K562 (cell line): Measurements from ENCODE around the gene FILIP1L. TPM values are rescaled to one million over a fixed set of nuclear protein-coding genes. Genes with fewer than 3 reads are reported as not detected.
A peak's percentile ranks its signal among the peaks of the same experiment; 100 is the strongest.

ENCODE experiments used
- ATAC-seq: fragments of 200-7000 bp; cut with Tn5 transposase; 3 replicates; pipeline ENCODE4 v1.9.1; 2020; ENCODE audit warnings: moderate library complexity
- BruUV-seq: library from RNA; stranded (reverse); fragments of 400-500 nt; replicated peaks from 2 replicates; lab custom pipeline; 2021; lab: Mats Ljungman, UMichigan
- CTCF ChIA-PET: fragments of 300-600 bp; formaldehyde crosslinking; extraction: SDS; loops from one replicate; lab custom pipeline; 2021; ENCODE audit warnings: low intra/inter-chr PET ratio; lab: Yijun Ruan, JAX
- POLR2A ChIA-PET: fragments of 300-600, 350-650 bp; sonication (Branson Sonifier 250); formaldehyde crosslinking; extraction: SDS; loops from one replicate; lab custom pipeline; 2021; ENCODE audit warnings: antibody characterized with exemption, inconsistent platforms; lab: Yijun Ruan, JAX
- DNase-seq, 4 experiments: peaks; one replicate each; pipeline versions ENCODE4 v3.0.0 to v3.0.0-alpha.2; 2011 to 2018; ENCODE audit warnings: low spot score in 3 of 4, mixed read lengths in 3 of 4; ENCODE audit errors: extremely low read depth in 1 of 4
- FAIRE-seq: peaks from 2 replicates; lab custom pipeline; 2011; peaks lifted over from hg19 to GRCh38; lab: Jason Lieb, UNC
- H2AFZ ChIP-seq: 2 replicates; pipeline ENCODE4 v1.6.0; 2011; ENCODE audit warnings: low read depth, low read length, control low read depth, inconsistent platforms
- H3K27ac ChIP-seq: fragments of 200-600 bp; 3 replicates; pipeline ENCODE4 v1.8.0; 2011; ENCODE audit warnings: low read depth, mild to moderate bottlenecking, control low read depth, inconsistent platforms, low read length, moderate library complexity, mixed read lengths; ENCODE audit errors: extremely low read depth
- H3K27me3 ChIP-seq, 2 experiments: fragments of 300-600 bp in 1 of 2; 2 replicates in 1 of 2; 3 replicates in 1 of 2; pipeline versions ENCODE4 v1.6.0 to v1.8.0; 2011; ENCODE audit warnings: inconsistent platforms in 2 of 2, low read length in 2 of 2, mild to moderate bottlenecking in 1 of 2, mixed read lengths in 1 of 2, moderate library complexity in 1 of 2; ENCODE audit not compliant: control insufficient read depth in 2 of 2, insufficient read depth in 2 of 2
- H3K36me3 ChIP-seq: fragments of 300-600 bp; 3 replicates; pipeline ENCODE4 v1.8.0; 2011; ENCODE audit warnings: mild to moderate bottlenecking, low read length, inconsistent platforms; ENCODE audit not compliant: control insufficient read depth, insufficient read depth
- H3K4me1 ChIP-seq, 2 experiments: fragments of 200-600 bp in 1 of 2; replicated peaks in 1 of 2; 2 replicates in 1 of 2; 3 replicates in 1 of 2; pipeline versions ENCODE4 v1.5.1 to v1.8.0; 2011; ENCODE audit warnings: inconsistent platforms in 2 of 2, low read length in 2 of 2, mild to moderate bottlenecking in 1 of 2, mixed read lengths in 1 of 2, moderate library complexity in 1 of 2; ENCODE audit not compliant: control insufficient read depth in 2 of 2, insufficient read depth in 2 of 2
- H3K4me2 ChIP-seq: 2 replicates; pipeline ENCODE4 v1.6.1; 2011; ENCODE audit warnings: low read length, control low read depth, inconsistent platforms, mixed read lengths; ENCODE audit not compliant: insufficient read depth
- H3K4me3 ChIP-seq: fragments of 200-600 bp; sonication (generic), shearing (Covaris generic); 2 replicates; pipeline ENCODE4 v1.5.1; 2016; ENCODE audit warnings: control low read depth, inconsistent platforms
- H3K79me2 ChIP-seq: fragments of 200-600 bp; 3 replicates; pipeline ENCODE4 v1.8.0; 2011; ENCODE audit warnings: low read length, inconsistent platforms; ENCODE audit not compliant: control insufficient read depth, insufficient read depth
- H3K9ac ChIP-seq, 2 experiments: 2 replicates each; pipeline versions ENCODE4 v1.6.0 to v1.6.1; 2011; ENCODE audit warnings: low read depth in 2 of 2, low read length in 2 of 2, control low read depth in 1 of 2, inconsistent platforms in 1 of 2, mild to moderate bottlenecking in 1 of 2, mixed read lengths in 1 of 2; ENCODE audit not compliant: insufficient read depth in 1 of 2
- H3K9me1 ChIP-seq: one replicate; pipeline ENCODE4 v1.6.0; 2011; ENCODE audit warnings: inconsistent platforms, mild to moderate bottlenecking, low read length, moderate library complexity; ENCODE audit not compliant: control insufficient read depth, insufficient read depth
- H3K9me3 ChIP-seq: replicated peaks from 2 replicates; pipeline ENCODE4 v1.5.1; 2011; ENCODE audit warnings: low read depth, low read length, inconsistent platforms; ENCODE audit not compliant: control insufficient read depth, insufficient read depth
- H4K20me1 ChIP-seq: replicated peaks from 2 replicates; pipeline ENCODE4 v1.6.1; 2011; ENCODE audit warnings: low read length, inconsistent platforms, mixed read lengths; ENCODE audit not compliant: control insufficient read depth, insufficient read depth
- ARID1B ChIP-seq: fragments of 450-650 bp; IDR thresholded peaks from 2 replicates; pipeline ENCODE4 v1.6.1; 2016; ENCODE audit warnings: antibody characterized with exemption, mild to moderate bottlenecking, inconsistent platforms
- CBX1 ChIP-seq: sonication (generic); IDR thresholded peaks from 2 replicates; pipeline ENCODE4 v1.6.1; 2016; ENCODE audit warnings: antibody characterized with exemption, low read depth, mild to moderate bottlenecking
- COPS2 ChIP-seq: fragments of 450-650 bp; conservative IDR thresholded peaks from 2 replicates; pipeline ENCODE4 v1.6.1; 2016; ENCODE audit warnings: mild to moderate bottlenecking, moderate library complexity
- HDAC1 ChIP-seq, 2 experiments: fragments of 450-650 bp; IDR thresholded peaks; 2 replicates each; pipeline ENCODE4 v1.6.1; 2016 to 2017; ENCODE audit warnings: inconsistent platforms in 1 of 2, mild to moderate bottlenecking in 1 of 2, moderate library complexity in 1 of 2
- KDM1A ChIP-seq, 2 experiments: fragments of 450-650 bp; IDR thresholded peaks; 2 replicates each; pipeline ENCODE4 v1.6.1; 2016; ENCODE audit warnings: mild to moderate bottlenecking in 2 of 2
- MEIS2 ChIP-seq: fragments of 450-650 bp; IDR thresholded peaks from 2 replicates; pipeline ENCODE4 v1.6.1; 2014; ENCODE audit warnings: mild to moderate bottlenecking; ENCODE audit not compliant: partially characterized antibody
- MYBL2 ChIP-seq, 2 experiments: fragments of 450-650 bp in 1 of 2; sonication (generic) in 1 of 2; formaldehyde crosslinking in 1 of 2; IDR thresholded peaks; 2 replicates each; pipeline versions ENCODE4 v1.6.1 to v1.8.1; 2017 to 2022; ENCODE audit warnings: borderline replicate concordance in 1 of 2, inconsistent platforms in 1 of 2, low read depth in 1 of 2, mild to moderate bottlenecking in 1 of 2, missing genetic modification reagents in 1 of 2, moderate library complexity in 1 of 2
- NFIX ChIP-seq: fragments of 250-450 bp; sonication (Bioruptor Pico); IDR thresholded peaks from 2 replicates; pipeline ENCODE4 v1.4.0; 2020; ENCODE audit warnings: low read depth, mild to moderate bottlenecking, moderate library complexity
- POLR2A ChIP-seq: fragments of 450-650 bp; conservative IDR thresholded peaks from 2 replicates; pipeline ENCODE4 v1.6.1; 2016
- POLR3A ChIP-seq: IDR thresholded peaks from 2 replicates; pipeline ENCODE4 v1.6.1; 2011; ENCODE audit warnings: borderline replicate concordance, mild to moderate bottlenecking, moderate library complexity; ENCODE audit not compliant: insufficient read length, insufficient read depth; ENCODE audit errors: extremely low read depth
- SMAD2 ChIP-seq: fragments of 150-350 bp; IDR thresholded peaks from 2 replicates; pipeline ENCODE4 v1.6.1; 2014; ENCODE audit warnings: low read depth, mild to moderate bottlenecking, low read length
- SOX6 ChIP-seq: fragments of 450-650 bp; IDR thresholded peaks from 2 replicates; pipeline ENCODE4 v1.6.1; 2014; ENCODE audit warnings: mild to moderate bottlenecking
- SUPT5H ChIP-seq: fragments of 450-650 bp; IDR thresholded peaks from 2 replicates; pipeline ENCODE4 v1.6.1; 2016
- TBP ChIP-seq: optimal IDR thresholded peaks from 2 replicates; pipeline ENCODE3; 2011; ENCODE audit warnings: low read depth, low read length, improper control_type of control experiment
- TEAD1 ChIP-seq, 2 experiments: fragments of 450-650 bp in 1 of 2; sonication (generic) in 1 of 2; formaldehyde crosslinking; IDR thresholded peaks; 2 replicates each; pipeline versions ENCODE4 v1.4.0 to v1.8.0; 2020 to 2022; ENCODE audit warnings: mild to moderate bottlenecking in 2 of 2, missing genetic modification reagents in 1 of 2
- ZC3H8 ChIP-seq: fragments of 450-650 bp; IDR thresholded peaks from 2 replicates; pipeline ENCODE4 v1.6.1; 2017
- ZNF134 ChIP-seq: fragments of 250-450 bp; sonication (Bioruptor Pico); conservative IDR thresholded peaks from 2 replicates; pipeline ENCODE4 v1.4.0; 2020
- ZNF445 ChIP-seq: fragments of 250-450 bp; sonication (Bioruptor Pico); IDR thresholded peaks from 2 replicates; pipeline ENCODE4 v1.4.0; 2020; ENCODE audit warnings: low read depth, mild to moderate bottlenecking, moderate library complexity
- ZSCAN29 ChIP-seq: fragments of 450-650 bp; IDR thresholded peaks from 2 replicates; pipeline ENCODE4 v1.6.1; 2017
- in situ Hi-C: fragments of 300-500 bp; cut with MboI; formaldehyde crosslinking; loops from 4 replicates; pipeline ENCODE4 v1.15.0; 2018; ENCODE audit warnings: inconsistent platforms, mixed read lengths
- intact Hi-C: fragments of 100-400 bp; cut with micrococcal nuclease; formaldehyde crosslinking; loops from 2 replicates; pipeline ENCODE4 v1.14.2; 2022
- polyA plus RNA-seq, 8 experiments: library from polyadenylated mRNA; depleted of rRNA in 4 of 8; stranded (reverse) in 5 of 8; unstranded in 3 of 8; fragments of >200 nt; fragmentation: Nextera tagmentation in 2 of 8; fragmentation: Illumina TruSeq in 1 of 8; extraction: Ambion mirVana in 2 of 8; extraction: Trizol in 1 of 8; gene quantifications; 2 replicates each; pipeline versions ENCODE4 v1.2.1 to v1.2.3, GENCODE V29; 2011 to 2014; ENCODE audit warnings: inconsistent platforms in 1 of 8, missing spikeins in 1 of 8
- total RNA-seq, 7 experiments: library from RNA; depleted of rRNA in 6 of 7; stranded (reverse); fragments of >200 nt in 6 of 7; fragmentation: Illumina TruSeq in 2 of 7; extraction: Trizol in 2 of 7; gene quantifications; 2 replicates each; pipeline versions ENCODE4 v1.2.1 to v1.2.3, GENCODE V29; 2011 to 2021; ENCODE audit warnings: low replicate concordance in 1 of 7
- TF ChIP-seq, protein P1 (sequence below): fragments of 250-450 bp; sonication (Bioruptor Pico); IDR thresholded peaks from 2 replicates; pipeline ENCODE4 v1.5.0; 2021; ENCODE audit warnings: mild to moderate bottlenecking, borderline replicate concordance
- TF ChIP-seq, protein P2 (sequence below): fragments of 250-450 bp; sonication (Bioruptor Pico); IDR thresholded peaks from 2 replicates; pipeline ENCODE4 v1.9.0; 2021; ENCODE audit warnings: mild to moderate bottlenecking
- TF ChIP-seq, protein P3 (sequence below): fragments of 450-650 bp; IDR thresholded peaks from 2 replicates; pipeline ENCODE4 v1.7.0; 2016; ENCODE audit warnings: borderline replicate concordance

Gene FILIP1L
- total and polyA plus RNA-seq, 9 of the 15 experiments (the other 6 are each of a cell fraction or from before 2014, with no cell fraction given): 0.50 to 2.1 (median 1.1) TPM

DNA sequence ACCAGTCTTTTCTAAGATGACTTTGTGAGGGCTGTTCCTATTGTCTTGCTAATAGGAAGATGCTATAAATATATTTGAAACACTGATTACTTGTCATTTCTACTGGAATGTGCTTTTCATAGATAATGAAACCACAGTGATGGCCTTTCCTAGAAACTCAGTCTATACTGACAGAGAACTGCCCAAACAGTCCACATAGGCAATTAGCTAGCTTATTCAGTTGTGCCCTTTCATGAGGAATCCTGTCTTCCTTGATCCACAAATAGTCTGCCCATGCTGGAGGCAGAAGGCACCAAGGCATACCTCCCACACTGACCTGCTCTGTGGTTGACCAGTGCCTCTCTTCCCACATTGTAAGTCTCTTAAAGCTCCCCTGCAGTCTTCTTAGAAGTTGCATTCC lies 160.7 kb downstream of the FILIP1L start:
- BruUV-seq: no TSS peak
- ATAC-seq: peak; percentile 37; the same call in 1 of the 3 replicates
- FAIRE-seq: no peak
- H2AFZ ChIP-seq: no peak overlapping the region
- peak in 1 of 4 experiments; percentile 19 for DNase-seq
- H3K36me3 ChIP-seq: no peaks in the 10 kb centered on the region
- in situ Hi-C loops (no loop called here), intact Hi-C loops (no loop called here)
- no peak overlapping the region for H3K27ac ChIP-seq
- no peak overlapping the region for H3K4me3 ChIP-seq
- peaks cover 7% of the 10 kb centered on the region; the same call in 2 of the 3 replicates for H3K79me2 ChIP-seq
- ChIA-PET POLR2A (interaction anchor here (1.2 kb wide), 1 partner anchor 15 kb away, joined by 3 read pairs; no protein-coding TSS in a partner anchor), CTCF (no interaction called here)
- H3K9me1 ChIP-seq: peaks cover 3% of the 10 kb centered on the region
- no peak overlapping the region for H3K9ac ChIP-seq
- H3K4me2 ChIP-seq: peak overlapping the region; percentile 37; the same call in 1 of the 2 replicates
- H3K4me1 ChIP-seq: peaks cover 0 to 14% of the 10 kb centered on the region in 2 experiments; a peak in 2 of 5 replicates
- H3K27me3 ChIP-seq: no peaks in the 10 kb centered on the region
- H4K20me1 ChIP-seq: 0 out of 2 replicates have a peak, but pooled peaks cover 8% of the 10 kb centered on the region
- H3K9me3 ChIP-seq: no peaks in the 10 kb centered on the region
- TF ChIP-seq NFIX: no peak
- TF ChIP-seq, protein P1, sequence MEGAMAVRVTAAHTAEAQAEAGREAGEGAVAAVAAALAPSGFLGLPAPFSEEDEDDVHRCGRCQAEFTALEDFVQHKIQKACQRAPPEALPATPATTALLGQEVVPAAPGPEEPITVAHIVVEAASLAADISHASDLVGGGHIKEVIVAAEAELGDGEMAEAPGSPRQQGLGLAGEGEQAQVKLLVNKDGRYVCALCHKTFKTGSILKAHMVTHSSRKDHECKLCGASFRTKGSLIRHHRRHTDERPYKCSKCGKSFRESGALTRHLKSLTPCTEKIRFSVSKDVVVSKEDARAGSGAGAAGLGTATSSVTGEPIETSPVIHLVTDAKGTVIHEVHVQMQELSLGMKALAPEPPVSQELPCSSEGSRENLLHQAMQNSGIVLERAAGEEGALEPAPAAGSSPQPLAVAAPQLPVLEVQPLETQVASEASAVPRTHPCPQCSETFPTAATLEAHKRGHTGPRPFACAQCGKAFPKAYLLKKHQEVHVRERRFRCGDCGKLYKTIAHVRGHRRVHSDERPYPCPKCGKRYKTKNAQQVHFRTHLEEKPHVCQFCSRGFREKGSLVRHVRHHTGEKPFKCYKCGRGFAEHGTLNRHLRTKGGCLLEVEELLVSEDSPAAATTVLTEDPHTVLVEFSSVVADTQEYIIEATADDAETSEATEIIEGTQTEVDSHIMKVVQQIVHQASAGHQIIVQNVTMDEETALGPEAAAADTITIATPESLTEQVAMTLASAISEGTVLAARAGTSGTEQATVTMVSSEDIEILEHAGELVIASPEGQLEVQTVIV (CRISPR knock-in tag): no peak
- no peak for TF ChIP-seq POLR2A
- TF ChIP-seq, protein P2, sequence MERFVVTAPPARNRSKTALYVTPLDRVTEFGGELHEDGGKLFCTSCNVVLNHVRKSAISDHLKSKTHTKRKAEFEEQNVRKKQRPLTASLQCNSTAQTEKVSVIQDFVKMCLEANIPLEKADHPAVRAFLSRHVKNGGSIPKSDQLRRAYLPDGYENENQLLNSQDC (CRISPR knock-in tag): no peak
- TF ChIP-seq, protein P3, sequence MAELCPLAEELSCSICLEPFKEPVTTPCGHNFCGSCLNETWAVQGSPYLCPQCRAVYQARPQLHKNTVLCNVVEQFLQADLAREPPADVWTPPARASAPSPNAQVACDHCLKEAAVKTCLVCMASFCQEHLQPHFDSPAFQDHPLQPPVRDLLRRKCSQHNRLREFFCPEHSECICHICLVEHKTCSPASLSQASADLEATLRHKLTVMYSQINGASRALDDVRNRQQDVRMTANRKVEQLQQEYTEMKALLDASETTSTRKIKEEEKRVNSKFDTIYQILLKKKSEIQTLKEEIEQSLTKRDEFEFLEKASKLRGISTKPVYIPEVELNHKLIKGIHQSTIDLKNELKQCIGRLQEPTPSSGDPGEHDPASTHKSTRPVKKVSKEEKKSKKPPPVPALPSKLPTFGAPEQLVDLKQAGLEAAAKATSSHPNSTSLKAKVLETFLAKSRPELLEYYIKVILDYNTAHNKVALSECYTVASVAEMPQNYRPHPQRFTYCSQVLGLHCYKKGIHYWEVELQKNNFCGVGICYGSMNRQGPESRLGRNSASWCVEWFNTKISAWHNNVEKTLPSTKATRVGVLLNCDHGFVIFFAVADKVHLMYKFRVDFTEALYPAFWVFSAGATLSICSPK: no peak
- no peak for TF ChIP-seq ZNF134 (CRISPR knock-in tag)
- TF ChIP-seq MEIS2: peak; percentile 55
- TF ChIP-seq SOX6: peak; percentile 45; the same call in 1 of the 2 replicates
- no peak for TF ChIP-seq HDAC1 (IDR thresholded peaks at IDR 0.05)
- no peak for TF ChIP-seq CBX1
- no peak for TF ChIP-seq COPS2
- TF ChIP-seq TEAD1 (CRISPR knock-in tag; IDR thresholded peaks at IDR 0.05): 0 out of 4 replicates have a peak, but pooled peaks of 1 of the 2 experiments have one; percentile 56
- TF ChIP-seq SUPT5H: no peak
- TF ChIP-seq SMAD2: no peak
- TF ChIP-seq KDM1A (IDR thresholded peaks at IDR 0.05): peak in 1 of 2 experiments; percentile 30; a peak in 1 of 4 replicates
- TF ChIP-seq ZSCAN29: peak; percentile 76; the same call in 1 of the 2 replicates
- no peak for TF ChIP-seq TBP
- TF ChIP-seq ARID1B: peak; percentile 27; the same call in 1 of the 2 replicates
- TF ChIP-seq MYBL2 (IDR thresholded peaks at IDR 0.05; ENCODE audit: low read depth): no peak
- TF ChIP-seq MYBL2 (CRISPR knock-in tag; IDR thresholded peaks at IDR 0.05; ENCODE audit: borderline replicate concordance): no peak
- TF ChIP-seq POLR3A: no peak
- TF ChIP-seq ZNF445 (CRISPR knock-in tag): no peak
- no peak for TF ChIP-seq ZC3H8
